HG03045 (cell line): ENCODE results near the gene SH3BP1.
"Not testable (repeated sequence)": the region's sequence is repeated elsewhere in the genome, so short reads cannot be mapped to it uniquely, and the experiment has no call there.

Experiments used
- ATAC-seq: cut with Tn5 transposase; IDR thresholded peaks from one replicate; pipeline ENCODE4 v1.9.1; 2021; ENCODE audit warnings: mild to moderate bottlenecking, moderate library complexity; ENCODE audit not compliant: unreplicated experiment

The SH3BP1 gene

DNA sequence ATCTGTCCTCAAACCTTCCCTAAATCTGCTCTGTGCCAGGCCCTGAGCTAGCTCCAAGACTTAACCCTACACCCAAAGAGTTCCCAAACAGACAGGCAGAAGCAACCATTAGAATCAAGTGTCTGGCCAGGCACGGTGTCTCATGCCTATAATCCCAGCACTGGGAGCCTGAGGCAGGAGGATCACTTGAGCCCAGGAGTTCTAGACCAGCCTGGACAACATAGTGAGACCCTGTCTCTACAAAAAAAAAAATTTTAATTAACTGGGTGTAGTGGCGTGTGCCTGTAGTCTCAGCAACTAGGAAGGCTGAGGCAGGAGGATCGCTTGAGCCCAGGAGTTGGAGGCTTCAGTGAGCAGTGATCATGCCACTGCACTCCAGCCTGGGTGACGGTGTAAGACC, 17.1 kb downstream of the SH3BP1 start:
- not testable (repeated sequence) for ATAC-seq

DNA sequence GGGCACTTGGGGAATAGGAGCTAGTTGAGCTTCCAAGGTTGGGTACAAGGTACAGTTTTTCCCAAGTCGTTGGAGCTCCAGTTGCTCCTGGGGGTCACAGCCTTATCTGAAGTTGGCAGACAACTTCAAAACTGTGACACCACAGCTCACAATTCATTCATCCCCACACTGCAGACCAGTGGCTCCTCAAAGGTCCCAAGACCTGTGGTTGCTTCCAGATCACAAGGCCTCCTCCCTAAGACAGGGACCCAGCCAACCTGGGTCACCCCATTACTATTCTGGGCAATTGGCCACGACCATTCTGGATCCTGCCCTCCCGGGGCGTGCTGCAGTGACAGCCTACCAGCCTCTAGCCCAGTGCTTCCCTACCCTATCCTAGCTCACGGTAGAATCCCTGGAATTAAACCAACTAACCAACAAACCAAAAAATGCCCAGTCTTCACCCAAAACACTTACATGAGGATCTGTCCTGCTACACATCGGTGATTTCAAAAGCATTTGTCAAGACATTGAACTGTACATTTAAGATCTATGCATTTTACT, 18.2 kb downstream of the SH3BP1 start:
- no peak for ATAC-seq

DNA sequence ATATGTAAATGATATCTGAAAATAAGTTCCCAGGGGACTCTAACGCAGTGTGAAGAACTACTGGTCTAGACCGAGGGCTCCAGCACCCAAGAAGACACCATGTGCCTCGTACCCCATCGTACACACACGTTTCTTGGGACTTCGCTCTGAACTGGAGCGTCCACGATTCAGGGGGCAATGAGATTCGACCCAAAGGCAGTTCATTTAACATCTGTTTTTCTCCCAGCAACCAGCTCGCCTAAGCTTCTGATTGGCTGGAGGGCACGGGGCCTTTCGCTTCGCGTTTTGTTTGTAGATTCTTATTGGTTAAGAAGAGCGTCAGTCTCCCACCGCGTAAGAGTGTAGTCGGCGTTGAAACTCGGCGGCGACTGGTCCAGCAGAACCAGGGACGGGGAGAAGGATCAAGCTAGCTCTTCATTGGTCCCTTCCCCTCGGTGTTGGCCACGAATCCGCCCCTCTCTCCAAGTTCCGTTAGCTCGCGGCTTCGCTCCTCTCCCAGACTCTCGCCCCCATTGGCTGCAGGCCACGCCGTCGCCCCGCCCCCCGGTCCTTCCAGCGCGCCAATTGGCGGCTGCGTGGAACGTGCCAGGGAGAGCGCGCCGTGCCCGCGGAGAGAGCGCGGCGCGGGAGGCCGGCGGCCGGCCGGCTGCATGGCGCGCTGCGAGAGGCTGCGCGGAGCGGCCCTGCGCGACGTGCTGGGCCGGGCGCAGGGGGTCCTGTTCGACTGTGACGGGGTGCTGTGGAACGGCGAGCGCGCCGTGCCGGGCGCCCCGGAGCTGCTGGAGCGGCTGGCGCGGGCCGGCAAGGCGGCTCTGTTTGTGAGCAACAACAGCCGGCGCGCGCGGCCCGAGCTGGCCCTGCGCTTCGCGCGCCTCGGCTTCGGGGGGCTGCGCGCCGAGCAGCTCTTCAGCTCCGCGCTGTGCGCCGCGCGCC, 18.9 kb downstream of the SH3BP1 start, which contains the start of gene PDXP:
Gene PDXP, plus strand, starts transcription at position 591 of the 933 bp plus-strand sequence. Its CDS starts 60 bp downstream, at position 651.
- peak; percentile 86 for ATAC-seq

DNA sequence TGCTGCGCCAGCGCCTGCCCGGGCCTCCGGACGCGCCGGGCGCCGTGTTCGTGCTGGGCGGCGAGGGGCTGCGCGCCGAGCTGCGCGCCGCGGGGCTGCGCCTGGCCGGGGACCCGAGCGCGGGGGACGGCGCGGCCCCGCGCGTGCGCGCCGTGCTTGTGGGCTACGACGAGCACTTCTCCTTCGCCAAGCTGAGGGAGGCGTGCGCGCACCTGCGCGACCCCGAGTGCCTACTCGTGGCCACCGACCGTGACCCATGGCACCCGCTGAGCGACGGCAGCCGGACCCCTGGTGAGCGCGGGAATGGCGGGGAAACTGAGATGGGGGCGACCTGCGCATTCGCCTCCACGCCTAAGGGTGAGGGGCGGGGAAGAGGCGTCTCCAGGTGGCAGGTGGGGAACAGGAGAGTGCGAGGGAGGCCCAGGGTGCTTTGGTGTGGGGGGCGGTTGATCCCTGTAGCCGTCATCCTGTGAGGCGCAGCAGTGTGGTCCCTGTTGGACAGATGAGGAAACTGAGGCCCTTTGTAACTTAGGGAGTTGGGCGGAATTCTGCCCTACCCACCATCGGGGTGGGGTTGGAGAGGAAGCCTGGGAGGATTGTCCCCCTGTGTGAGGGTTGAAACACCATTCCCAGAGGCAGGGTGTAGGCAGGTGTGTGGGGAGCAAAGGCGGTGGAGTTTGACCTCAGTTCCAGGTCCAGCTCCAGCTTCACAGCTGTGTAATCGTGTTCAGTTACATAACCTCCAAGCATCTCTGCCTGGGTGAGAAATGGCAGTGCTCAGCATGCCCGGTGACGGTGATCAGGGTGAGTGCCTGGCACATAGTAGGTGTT, 19.8 kb downstream of the SH3BP1 start:
- peak; percentile 6 for ATAC-seq

DNA sequence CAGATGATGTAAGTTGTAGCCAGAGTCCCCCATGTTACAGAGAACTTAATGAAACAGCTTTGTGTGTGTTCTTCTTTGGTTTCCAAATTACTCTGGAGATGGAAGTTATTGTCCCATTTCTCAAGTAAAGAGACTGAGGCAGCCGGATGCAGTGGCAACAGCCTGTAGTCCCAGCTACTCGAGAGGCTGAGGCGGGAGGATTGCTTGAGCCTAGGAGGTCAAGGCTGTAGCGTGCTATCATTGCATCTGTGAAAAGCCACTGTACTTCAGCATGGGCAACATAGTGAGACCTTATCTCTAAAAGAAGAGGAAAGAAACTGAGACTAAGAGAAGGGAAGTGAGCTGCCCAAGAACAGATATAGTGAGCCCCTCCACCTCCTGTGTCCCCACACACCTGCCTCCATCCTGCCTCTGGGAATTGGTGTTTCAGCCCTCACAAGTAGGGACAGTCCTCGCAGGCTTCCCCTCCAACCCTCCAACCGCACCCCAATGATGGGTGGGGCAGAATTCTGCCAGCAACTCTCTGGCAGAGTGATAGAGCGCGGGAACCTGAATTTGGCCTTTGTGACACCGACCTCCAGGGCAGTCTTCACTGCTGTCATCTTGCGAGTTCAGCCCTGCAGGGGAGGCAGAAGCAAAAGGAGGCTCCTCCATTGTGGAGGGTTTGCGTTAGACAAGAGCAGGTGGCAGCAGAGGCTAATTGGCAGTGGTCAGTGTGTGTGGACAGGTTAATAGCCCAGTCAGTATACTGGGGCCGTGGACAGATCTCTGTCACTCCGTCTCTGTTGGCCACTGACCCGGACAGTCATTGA, 20.6 kb downstream of the SH3BP1 start:
- no peak for ATAC-seq

DNA sequence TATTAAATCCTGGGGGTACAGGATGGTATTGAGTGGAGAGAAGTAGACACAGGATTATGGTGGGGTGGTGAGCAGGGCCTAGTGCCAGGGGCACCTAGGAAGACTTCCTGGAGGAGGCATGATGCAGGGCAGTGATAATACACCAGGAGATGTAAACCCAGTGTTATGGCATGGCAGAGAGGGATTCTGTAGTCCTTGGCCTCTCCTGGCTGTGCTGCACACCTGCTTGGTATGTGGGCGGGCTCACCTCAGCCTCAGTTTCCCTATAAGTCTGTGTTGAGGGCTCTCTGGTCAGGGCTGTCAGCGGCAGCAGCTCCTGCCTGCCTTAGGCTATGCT, 21.2 kb downstream of the SH3BP1 start:
- ATAC-seq: no peak

DNA sequence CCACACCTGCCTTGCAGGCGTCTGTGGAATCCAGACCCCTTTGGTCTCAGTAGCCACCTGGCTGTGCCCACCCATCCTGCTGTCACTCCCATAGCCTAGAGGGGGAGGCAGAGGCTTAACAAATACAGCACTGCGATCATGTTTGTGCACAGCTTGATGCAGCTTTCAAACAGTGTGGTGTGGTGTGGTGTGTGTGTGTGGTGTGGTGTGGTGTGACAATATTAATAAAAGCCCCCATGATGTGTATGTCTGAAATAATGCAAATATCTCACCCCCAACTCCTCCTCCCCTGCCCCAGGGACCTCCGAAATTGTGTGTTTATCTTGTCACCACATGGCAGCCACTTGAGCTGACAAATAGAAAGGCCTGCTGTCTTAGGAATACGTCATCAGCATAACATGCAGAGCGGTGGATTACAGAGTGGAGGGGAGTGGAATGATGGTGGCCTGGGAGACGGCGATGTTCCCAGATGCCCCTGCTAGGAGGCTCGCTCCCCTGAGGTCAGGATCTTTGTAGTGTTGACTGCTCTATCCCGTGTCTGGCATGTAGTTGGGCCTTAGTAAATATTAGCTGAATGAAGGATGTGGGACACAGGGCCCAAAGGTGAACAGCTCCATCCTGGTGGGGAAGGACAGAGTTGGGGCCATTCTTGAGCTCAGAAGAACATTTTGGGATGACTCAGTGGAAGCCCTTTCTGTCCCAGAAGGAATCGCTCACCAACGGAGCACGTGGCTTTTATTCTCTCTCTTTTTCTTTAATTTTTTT, 21.9 kb downstream of the SH3BP1 start:
- no peak for ATAC-seq

DNA sequence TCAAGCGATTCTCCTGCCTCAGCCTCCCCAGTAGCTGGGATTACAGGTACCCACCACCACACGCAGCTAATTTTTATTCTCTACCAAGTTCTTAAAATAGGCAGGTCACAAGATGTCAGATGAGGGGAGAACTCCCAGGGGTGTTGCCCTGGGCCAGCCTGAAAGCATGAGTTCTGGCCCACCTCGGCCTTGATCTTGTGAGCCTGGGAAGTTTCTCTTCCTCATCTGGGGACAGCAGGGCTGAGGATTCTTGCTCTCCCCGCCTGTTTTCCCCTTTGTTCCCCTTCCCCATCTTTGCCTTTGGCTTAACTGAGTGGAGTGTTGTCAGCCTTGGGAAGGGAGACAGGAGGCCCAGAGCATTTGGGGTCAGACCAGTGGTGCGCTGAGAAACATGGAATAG, 22.6 kb downstream of the SH3BP1 start:
- ATAC-seq: no peak

DNA sequence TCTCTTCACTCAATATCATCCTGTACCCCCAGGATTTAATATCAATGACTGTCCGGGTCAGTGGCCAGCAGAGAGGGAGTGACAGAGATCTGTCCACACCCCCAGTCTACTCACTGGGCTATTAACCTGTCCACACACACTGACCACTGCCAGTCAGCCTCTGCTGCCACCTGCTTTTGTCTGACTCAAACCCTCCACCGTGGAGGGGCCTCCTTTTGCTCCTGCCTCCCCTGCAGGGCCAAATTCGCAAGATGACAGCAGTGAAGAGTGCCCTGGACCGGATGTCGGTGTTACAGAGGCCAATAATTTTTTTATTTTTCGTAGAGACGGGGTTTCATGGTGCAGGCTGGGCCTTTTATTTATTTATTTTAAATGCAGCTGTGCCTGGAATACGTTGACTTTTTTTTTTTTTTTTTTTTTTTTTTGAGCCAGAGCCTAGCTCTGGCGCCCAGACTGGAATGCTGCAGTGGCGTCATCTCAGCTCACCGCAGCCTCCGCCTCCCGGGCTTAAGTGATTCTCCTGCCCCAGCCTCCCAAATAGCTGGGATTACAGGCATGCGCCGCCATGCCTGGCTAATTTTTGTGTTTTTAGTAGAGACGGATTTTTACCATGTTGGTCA, 24.2 kb downstream of the SH3BP1 start:
- no peak for ATAC-seq

DNA sequence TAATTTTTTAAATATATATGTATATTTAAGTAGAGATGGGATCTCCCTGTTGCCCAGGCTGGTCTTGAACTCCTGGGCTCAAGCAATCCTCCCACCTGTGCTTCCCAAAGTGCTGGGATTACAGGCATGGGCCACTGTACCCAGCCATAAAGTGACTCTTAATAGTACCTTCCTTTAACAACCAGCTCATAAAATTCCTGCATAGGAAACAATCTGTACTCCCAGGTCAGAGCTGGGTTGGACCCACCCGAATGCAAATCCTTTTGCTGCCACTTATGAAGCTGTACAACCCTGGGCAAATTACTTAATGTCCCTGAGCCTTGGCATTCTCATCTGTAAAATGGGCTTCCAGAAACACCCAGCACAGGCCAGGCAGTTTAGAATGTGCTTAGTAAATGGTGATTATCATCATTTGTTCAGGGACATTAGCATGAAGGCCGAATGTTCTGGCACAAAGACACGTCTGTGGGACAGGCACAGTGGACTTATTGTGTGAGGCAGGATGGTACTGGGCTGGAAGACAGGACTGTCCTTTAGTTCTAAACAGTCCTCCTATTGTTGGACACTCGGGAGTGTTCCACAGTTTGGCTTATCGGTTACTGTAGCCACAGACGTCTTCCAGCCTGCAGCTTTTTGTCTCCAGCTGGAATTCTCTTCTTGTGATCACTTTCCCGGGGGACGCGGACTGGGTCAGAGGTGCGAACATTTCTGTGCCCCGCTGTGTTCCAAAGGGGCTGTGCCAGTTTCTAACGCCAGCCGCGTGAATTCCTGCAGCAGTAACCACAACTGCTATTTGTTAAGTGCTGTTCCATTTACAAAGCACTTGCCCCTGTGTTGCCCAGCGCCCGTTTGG, 25.0 kb downstream of the SH3BP1 start:
- no peak for ATAC-seq

DNA sequence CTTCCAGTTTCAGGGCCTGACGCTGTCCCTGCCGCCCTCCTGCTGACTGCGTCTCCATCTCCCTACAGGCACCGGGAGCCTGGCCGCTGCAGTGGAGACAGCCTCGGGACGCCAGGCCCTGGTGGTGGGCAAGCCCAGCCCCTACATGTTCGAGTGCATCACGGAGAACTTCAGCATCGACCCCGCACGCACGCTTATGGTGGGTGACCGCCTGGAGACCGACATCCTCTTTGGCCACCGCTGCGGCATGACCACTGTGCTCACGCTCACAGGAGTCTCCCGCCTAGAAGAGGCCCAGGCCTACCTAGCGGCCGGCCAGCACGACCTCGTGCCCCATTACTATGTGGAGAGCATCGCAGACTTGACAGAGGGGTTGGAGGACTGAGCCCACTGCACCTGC, 26.0 kb downstream of the SH3BP1 start:
- no peak for ATAC-seq

DNA sequence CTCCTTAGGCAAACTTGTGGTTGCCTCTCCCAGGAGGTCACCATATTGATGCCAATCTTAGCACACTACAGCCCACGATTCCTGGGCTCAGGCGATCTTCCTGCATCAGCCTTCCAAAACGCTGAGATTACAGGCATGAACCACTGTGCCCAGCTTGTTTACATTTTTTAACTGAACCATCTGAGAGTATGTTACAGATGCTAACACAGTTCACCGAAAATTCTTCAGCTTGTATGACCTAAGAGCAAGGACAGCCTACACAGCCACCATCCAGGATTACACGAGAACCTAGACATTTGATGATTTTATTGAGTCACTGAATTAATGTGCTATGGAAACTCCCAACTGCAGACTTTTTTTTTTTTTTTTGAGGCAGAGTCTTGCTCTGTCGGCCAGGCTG, 30.1 kb downstream of the SH3BP1 start:
- ATAC-seq: no peak

DNA sequence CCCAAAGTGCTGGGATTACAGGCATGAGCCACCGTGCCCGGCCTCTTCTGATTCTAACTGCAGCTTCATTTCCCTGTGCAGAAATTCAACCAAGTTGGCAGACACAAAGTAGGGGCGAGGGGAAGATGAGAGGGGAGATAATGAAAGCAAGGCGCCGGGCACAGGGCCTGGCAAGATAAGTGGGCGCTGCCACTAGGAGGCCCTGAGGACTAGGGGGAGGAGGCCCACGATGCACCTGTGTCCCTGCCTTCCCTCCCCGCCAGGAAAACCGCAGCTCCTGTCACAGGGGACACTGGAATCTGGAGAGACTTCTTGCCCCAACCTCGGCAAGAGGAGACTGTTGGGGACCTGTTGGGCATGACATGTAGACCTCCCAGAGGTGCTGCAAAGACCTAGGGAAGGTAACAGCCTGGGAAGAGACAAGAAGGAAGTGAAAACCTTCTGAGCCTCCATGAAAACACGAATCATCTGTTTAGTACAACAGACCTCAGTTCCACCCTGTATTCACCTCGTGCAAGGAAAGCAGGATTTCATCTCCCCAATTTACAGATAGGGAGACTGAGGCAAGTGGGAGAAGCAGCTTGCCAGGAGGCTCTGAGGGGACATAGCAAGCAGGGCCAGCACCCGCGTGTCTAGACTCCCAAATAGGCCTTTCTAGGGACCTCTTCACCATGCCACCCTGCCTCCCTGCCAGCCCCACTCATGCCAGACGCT, 32.9 kb downstream of the SH3BP1 start:
- no peak for ATAC-seq

DNA sequence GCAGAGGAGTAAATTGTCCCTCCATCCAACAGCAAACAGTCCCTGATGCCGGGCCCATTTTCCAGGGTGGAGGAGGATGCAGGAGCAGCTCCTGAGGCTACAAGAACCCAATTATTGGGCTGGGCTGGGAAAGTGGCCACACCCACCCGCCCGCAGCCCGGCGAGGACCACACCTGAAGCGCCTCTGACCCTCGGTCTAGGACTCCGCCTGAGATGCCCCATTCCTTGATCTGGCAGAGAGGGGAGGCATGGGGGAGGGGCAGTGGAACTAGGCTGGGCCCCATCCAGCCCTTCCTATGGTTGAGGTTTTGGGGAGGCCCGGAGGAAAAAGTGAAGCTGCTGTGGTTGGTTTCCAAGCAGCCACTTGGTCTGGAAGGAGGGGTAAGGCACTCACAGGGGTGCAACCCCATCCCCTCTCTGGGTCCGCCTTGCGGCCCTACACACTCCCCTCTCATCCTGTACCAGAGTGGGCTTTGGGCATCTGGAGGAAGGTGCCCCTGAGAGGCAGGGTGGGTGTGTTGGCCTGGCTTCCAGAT, 33.5 kb downstream of the SH3BP1 start:
- no peak for ATAC-seq

DNA sequence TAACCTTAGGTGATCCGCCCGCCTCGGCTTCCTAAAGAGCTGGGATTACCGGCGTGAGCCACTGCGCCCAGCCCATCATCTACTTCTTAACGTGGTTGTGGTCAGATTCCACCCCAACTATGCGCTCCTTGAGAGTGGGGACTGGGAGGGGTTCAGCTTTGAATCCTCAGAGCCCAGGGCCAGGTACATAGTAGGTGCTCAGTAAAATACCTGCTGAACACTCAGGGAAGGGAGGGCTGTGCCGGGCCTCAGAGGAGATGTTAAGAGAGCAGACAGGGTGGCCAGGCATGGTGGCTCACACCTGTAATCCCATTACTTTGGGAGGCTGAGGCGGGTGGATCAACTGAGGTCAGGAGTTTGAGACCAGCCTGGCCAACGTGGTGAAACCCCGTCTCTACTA, 34.8 kb downstream of the SH3BP1 start:
- no peak for ATAC-seq

DNA sequence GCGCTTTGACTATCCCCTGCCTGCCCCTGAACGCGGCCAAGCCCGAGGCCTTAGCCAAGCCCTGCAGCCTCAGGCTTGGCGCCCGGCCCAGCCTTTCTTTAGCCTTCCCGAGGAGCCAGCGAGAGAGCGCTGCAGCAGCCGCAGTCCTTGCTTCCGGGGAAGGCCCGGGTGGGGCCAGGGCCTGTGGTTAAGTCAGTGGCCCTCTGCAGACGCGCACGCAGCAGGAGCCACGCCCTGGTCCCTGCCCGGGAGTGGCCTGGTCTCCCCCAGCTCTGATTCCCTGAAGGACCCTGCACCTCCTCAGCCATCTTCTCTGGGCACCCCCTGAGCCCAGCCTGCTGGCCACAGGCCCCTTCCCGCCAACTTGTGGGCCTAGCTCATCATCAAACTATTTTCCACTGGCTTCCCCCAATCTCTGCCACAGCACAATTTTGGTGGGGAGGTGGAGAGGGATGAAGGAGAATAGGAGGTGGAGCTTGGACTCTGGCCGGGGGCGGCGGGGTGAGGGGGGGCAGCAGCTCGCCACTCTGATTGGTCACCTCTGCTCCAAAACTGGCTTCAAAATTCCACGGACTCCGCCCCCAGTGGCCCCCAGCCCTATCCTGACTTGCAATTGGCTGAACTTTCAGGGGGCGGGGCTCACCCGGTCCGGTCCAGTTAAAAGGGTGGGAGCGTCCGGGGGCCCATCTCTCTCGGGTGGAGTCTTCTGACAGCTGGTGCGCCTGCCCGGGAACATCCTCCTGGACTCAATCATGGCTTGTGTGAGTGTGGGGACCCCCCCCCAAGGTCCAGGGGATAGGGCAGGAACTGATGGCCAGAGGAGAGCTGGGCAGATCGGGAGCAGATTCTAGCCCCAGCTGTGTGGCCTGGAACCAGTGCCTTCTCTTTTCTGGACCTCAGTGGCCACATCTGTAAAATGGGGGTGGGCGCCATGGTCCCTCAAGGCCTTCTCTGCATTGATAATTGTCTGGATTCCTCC, 35.8 kb downstream of the SH3BP1 start, which contains the start of gene LGALS1:
Gene LGALS1, plus strand, starts transcription at position 686 of the 979 bp plus-strand sequence. Its CDS starts 67 bp downstream, at position 753.
- peak; percentile 46 for ATAC-seq
